GM10266 (cell line): ENCODE results near the gene VWA3A.
A peak's percentile ranks its signal among the peaks of the same experiment; 100 is the strongest.
"Not testable (repeated sequence)": the region's sequence is repeated elsewhere in the genome, so short reads cannot be mapped to it uniquely, and the experiment has no call there.

Experiments used
- DNase-seq: peaks from one replicate; pipeline ENCODE4 v3.0.0; 2012; ENCODE audit errors: extremely low spot score
- TF ChIP-seq, protein P1 (sequence below): IDR thresholded peaks from 2 replicates; pipeline ENCODE4 v1.5.1; 2012; ENCODE audit warnings: mild to moderate bottlenecking, low read depth; ENCODE audit not compliant: control insufficient read depth, insufficient read depth; ENCODE audit errors: missing control alignments

The VWA3A gene

DNA sequence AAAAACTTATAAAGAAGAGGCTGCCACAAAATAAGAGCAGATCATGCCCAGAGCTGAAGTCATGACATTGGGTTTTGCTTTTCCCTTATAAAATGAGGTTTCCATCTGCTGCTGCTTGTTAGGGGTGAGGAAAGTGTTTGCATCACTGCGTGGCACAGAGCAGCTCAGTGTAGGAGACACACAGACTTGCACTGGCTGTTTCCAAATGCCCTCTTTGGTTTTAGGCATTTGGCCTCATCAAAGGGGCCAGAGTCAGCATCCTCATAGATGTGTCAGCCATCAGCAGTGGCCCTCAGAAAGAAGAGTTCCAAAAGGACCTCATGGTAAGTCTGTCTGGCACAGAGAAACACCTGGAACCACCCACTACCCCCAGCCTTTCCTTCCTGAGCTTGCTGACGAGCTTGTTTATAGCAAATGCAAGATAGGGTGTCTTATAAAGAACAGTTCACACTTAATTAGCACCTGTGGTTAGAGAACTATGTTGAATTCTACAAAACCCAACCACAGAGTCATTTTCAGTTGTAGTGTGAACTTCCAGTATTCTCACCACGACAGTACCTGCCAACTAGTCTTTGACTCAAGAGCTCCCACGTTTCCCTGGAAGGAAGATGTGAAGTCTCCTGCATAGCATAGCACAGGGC is 17.0 kb downstream of the VWA3A start:
- DNase-seq, result no peak
- TF ChIP-seq, protein P1, sequence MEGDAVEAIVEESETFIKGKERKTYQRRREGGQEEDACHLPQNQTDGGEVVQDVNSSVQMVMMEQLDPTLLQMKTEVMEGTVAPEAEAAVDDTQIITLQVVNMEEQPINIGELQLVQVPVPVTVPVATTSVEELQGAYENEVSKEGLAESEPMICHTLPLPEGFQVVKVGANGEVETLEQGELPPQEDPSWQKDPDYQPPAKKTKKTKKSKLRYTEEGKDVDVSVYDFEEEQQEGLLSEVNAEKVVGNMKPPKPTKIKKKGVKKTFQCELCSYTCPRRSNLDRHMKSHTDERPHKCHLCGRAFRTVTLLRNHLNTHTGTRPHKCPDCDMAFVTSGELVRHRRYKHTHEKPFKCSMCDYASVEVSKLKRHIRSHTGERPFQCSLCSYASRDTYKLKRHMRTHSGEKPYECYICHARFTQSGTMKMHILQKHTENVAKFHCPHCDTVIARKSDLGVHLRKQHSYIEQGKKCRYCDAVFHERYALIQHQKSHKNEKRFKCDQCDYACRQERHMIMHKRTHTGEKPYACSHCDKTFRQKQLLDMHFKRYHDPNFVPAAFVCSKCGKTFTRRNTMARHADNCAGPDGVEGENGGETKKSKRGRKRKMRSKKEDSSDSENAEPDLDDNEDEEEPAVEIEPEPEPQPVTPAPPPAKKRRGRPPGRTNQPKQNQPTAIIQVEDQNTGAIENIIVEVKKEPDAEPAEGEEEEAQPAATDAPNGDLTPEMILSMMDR, result no peak

DNA sequence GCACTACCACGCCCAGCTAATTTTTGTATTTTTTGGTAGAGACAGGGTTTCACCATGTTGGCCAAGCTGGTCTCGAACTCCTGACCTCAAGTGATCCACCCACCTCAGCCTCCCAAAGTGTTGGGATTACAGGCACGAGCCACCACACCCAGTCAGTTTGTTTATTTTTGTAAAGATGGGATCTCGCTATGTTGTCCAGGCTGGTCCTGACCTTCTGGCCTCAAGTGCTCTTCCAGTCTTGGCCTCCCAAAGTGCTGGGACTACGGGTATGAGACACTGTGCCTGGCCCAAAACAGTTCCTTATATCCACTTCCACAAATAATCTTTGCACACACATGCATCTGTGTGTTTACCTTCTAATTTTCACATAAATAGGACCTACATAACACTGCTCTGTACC is 19.3 kb downstream of the VWA3A start:
- DNase-seq, result not testable (repeated sequence)

DNA sequence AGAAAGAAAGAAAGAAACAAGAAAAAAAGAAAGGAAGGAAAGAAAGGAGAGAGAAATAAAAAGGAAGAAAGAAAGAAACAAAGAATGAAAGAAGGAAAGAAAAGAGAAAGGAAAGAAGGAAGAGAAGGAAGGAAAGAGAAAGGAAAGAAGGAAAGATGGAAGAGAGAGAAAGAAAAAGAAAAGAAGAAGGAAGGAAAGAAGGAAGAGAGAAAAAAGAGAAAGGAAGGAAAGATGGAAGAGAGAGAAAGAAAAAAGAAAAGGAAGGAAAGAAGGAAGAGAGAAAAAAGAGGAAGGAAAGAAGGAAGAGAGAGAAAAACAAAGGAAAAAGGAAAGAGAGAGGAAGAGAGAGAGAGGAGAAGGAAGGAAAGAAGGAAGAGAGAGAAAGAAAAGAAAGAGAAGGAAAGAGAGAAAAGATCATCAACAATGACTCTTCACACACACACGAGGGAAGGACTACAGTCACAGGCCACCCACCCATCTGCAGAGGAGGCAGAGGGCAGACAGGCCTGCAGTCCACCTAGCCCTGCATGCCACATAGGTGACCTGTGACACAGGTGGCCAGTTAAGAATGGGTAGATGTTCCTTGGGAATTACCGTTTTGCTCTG is 23.9 kb downstream of the VWA3A start:
- DNase-seq, result no peak
- TF ChIP-seq, protein P1, result no peak

DNA sequence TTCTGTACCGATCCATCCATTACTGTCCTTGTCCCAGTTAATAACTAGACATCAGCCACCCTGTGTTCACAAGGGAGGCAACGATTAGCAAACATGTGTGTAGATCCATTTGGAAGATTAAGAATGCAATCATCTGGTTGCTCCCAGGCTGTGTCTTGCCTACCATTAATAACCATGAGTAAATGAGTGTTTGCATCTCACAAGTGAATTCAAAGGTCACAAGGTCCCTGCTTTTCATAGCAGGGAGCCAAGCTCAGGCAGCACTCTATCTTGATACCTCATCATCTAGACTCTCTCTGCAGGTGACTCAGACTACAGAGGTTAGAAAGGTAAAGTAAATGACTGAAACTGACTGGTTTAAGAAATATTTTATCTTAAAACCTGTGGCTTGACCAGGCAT is 25.3 kb downstream of the VWA3A start:
- no peak for DNase-seq
- TF ChIP-seq, protein P1, result no peak

DNA sequence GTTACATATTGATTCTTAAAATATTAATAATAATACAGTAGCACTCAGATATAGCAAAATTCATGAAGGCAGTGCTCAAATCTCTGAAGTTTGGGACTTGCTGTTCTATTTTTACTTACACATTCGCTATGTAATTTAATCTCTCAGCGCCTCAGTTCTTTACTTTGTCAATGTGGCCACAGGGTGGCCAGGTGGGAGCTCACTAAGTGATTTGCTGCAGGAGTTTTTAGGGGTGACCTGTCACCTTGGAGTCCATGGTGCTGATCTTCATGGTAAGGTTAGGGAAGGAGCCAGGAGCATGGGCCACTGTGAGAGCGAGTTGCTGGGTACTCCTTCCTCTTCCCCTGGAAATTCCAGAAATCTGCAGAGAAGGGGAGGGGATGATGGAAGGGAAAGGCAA is 28.1 kb downstream of the VWA3A start:
- TF ChIP-seq, protein P1, result no peak
- no peak for DNase-seq

DNA sequence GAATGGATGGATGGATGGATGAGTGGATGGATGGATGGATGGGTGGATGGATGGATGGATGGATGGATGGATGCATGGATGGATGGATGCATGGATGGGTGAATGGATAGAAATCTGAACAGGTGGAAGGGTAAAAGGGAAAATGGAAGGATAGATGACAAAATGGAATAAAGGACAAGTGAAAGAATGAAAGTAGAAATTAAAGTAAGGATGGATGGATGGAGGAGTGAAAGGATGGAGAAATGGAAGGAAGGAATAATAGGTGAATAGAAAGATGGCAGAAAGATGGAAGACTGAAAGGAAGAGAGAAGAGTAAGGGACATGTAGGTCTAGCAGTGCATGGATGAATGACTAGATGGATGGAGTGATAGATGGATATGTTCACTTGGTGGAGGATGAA is 29.9 kb downstream of the VWA3A start:
- DNase-seq, result no peak
- TF ChIP-seq, protein P1, result no peak

DNA sequence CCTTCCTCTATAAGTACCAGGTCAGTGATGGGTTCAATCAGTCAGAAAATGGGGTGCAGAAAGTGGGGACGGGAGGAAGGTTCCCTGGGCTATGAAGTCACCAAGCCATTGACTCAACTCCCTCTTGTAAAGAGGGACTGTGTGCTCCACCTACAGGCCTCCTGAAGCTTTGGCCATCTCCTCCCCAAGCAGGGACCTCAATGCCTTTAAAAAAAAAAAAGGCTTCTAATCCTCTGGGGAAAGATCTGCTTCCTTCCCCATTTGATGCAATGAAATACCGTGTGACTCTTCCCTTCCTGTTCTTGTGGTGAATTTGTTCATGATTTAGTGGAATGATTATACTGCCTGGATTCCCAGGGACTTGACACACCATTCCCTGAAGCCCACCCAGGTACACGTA is 30.8 kb downstream of the VWA3A start:
- TF ChIP-seq, protein P1, result peak; percentile 23
- DNase-seq, result no peak
